Peyer's patch (tissue), 4 donors: ENCODE results near the gene LYST. TPM values are rescaled to one million over a fixed set of nuclear protein-coding genes. Genes with fewer than 3 reads are reported as not detected.

Experiments
- DNase-seq, 3 donors: peaks; one replicate each; pipeline ENCODE4 v3.0.0-alpha.2; 2017 to 2019
- H3K27ac ChIP-seq, 4 donors: fragments of 200-600 bp; sonication (generic); one replicate each; pipeline ENCODE4 v1.5.1; 2016 to 2019
- H3K27me3 ChIP-seq, 2 donors: fragments of 200-600 bp; sonication (generic); one replicate each; pipeline ENCODE4 v1.5.1; 2019
- H3K36me3 ChIP-seq, 3 donors: fragments of 200-600 bp; sonication (generic); one replicate each; pipeline ENCODE4 v1.5.1; 2016 to 2019
- H3K4me1 ChIP-seq, 4 donors: fragments of 200-600 bp; sonication (generic); one replicate each; pipeline ENCODE4 v1.5.1; 2016 to 2019
- H3K4me3 ChIP-seq, 4 donors: fragments of 200-600 bp; sonication (generic); 1 replicate in 3 of 4; 2 replicates in 1 of 4; pipeline ENCODE4 v1.5.1; 2016 to 2019; ENCODE audit warnings: mild to moderate bottlenecking in 1 of 4
- H3K9me3 ChIP-seq, 4 donors: fragments of 200-600 bp; sonication (generic); one replicate each; pipeline ENCODE4 v1.5.1; 2016 to 2019; ENCODE audit warnings: mild to moderate bottlenecking in 1 of 4
- CTCF ChIP-seq, 6 experiments: fragments of 450-650 bp in 4 of 6; fragments of 200-600 bp in 2 of 6; sonication (generic) in 1 of 6; IDR thresholded peaks; one replicate each; pipeline ENCODE4 v1.5.1; 2017 to 2019; ENCODE audit warnings: antibody characterized with exemption in 6 of 6, mild to moderate bottlenecking in 3 of 6, moderate library complexity in 1 of 6
- POLR2A ChIP-seq, 2 donors: fragments of 450-650 bp; IDR thresholded peaks; one replicate each; pipeline ENCODE4 v1.5.1; 2017; ENCODE audit warnings: antibody characterized with exemption in 2 of 2, mild to moderate bottlenecking in 2 of 2, moderate library complexity in 2 of 2
- total RNA-seq, 4 donors: library from RNA; depleted of rRNA; stranded (reverse); fragments of >200 nt; gene quantifications; one replicate each; pipeline ENCODE4 v1.1.0, GENCODE V29; 2016

LYST gene
- total RNA-seq, 4 donors from 2014 or later, result 27.8 to 68.5 (median 35.5) TPM

DNA sequence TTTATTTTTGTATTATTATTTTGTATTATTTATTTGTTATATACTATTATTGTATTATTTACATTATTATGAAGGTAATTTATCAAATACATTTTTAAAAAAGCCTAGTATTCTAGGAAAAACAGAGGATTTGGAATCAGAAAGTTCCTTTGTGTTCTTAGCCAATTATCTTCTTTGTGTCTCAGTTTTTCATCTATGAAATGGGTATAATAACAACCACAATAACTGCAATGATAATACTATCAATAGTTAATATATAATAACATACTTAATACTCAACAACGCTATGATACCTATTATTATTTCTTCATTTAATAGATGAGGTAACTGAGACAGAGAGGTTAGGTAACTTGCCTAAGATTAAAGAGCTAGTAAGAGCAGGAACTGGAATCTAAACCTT lies 136.7 kb downstream of the LYST start:
- no peak overlapping the region for H3K27ac ChIP-seq
- no peak for TF ChIP-seq CTCF (IDR thresholded peaks at IDR 0.05)
- no peak for TF ChIP-seq POLR2A (IDR thresholded peaks at IDR 0.05)
- no peaks in the 10 kb centered on the region for H3K4me1 ChIP-seq
- H3K4me3 ChIP-seq, result no peak overlapping the region
- H3K9me3 ChIP-seq, result no peaks in the 10 kb centered on the region
- H3K36me3 ChIP-seq, result peaks cover 0 to 5% (median 0%) of the 10 kb centered on the region in 3 donors
- no peak for DNase-seq
- no peaks in the 10 kb centered on the region for H3K27me3 ChIP-seq

- Histone ChIP-seq H3K27ac (no peak overlapping the region), H3K4me3 (no peak overlapping the region), H3K4me1 (no peaks in the 10 kb centered on the region), H3K9me3 (no peaks in the 10 kb centered on the region), H3K36me3 (peaks cover 0 to 31% (median 0%) of the 10 kb centered on the region in 3 donors), H3K27me3 (no peaks in the 10 kb centered on the region)
- TF ChIP-seq POLR2A (IDR thresholded peaks at IDR 0.05) (no peak), CTCF (IDR thresholded peaks at IDR 0.05) (no peak)
- DNase-seq, result no peak
These were observed 140.1 kb downstream of the LYST start for GRCh38 chr1:235726557-235726956.

GRCh38 chr1:235725434-235725833 lies 141.3 kb downstream of the LYST start:
- Histone ChIP-seq H3K4me1 (no peaks in the 10 kb centered on the region), H3K4me3 (no peak overlapping the region), H3K27me3 (no peaks in the 10 kb centered on the region), H3K27ac (no peak overlapping the region), H3K36me3 (peaks cover 0 to 41% (median 0%) of the 10 kb centered on the region in 3 donors), H3K9me3 (no peaks in the 10 kb centered on the region)
- no peak for DNase-seq
- TF ChIP-seq POLR2A (IDR thresholded peaks at IDR 0.05) (no peak), CTCF (IDR thresholded peaks at IDR 0.05) (no peak)

- no peak overlapping the region for H3K27ac ChIP-seq
- peaks cover 0 to 45% (median 0%) of the 10 kb centered on the region in 3 donors for H3K36me3 ChIP-seq
- no peaks in the 10 kb centered on the region for H3K9me3 ChIP-seq
- no peak overlapping the region for H3K4me3 ChIP-seq
- TF ChIP-seq CTCF (IDR thresholded peaks at IDR 0.05) (no peak), POLR2A (IDR thresholded peaks at IDR 0.05) (no peak)
- H3K27me3 ChIP-seq, result no peaks in the 10 kb centered on the region
- no peaks in the 10 kb centered on the region for H3K4me1 ChIP-seq
- DNase-seq, result no peak
These were observed 142.0 kb downstream of the LYST start for GRCh38 chr1:235724730-235725129.

GRCh38 chr1:235722858-235723257 lies 143.8 kb downstream of the LYST start:
- no peaks in the 10 kb centered on the region for H3K9me3 ChIP-seq
- H3K36me3 ChIP-seq, result peaks cover 0 to 49% (median 0%) of the 10 kb centered on the region in 3 donors

More at GRCh38 chr1:235722858-235723257, 143.8 kb downstream of the LYST start:
- no peaks in the 10 kb centered on the region for H3K4me1 ChIP-seq
- no peak for DNase-seq
- no peak overlapping the region for H3K4me3 ChIP-seq
- no peak overlapping the region for H3K27ac ChIP-seq
- TF ChIP-seq POLR2A (IDR thresholded peaks at IDR 0.05) (no peak), CTCF (IDR thresholded peaks at IDR 0.05) (no peak)
- no peaks in the 10 kb centered on the region for H3K27me3 ChIP-seq
